SJSA1 (cell line): Measurements from ENCODE around the gene CREB3L4. TPM values are rescaled to one million over a fixed set of nuclear protein-coding genes. Genes with fewer than 3 reads are reported as not detected.

Experiments
- DNase-seq, 2 experiments: peaks; one replicate each; pipeline ENCODE4 v3.0.0-alpha.2; 2015 to 2020; ENCODE audit warnings: low spot score in 2 of 2, low read depth in 1 of 2
- H3K27ac ChIP-seq: fragments of 250-450 bp; sonication (Bioruptor Pico); 2 replicates; pipeline ENCODE4 v1.5.1; 2020; ENCODE audit warnings: mild to moderate bottlenecking, moderate library complexity
- H3K27me3 ChIP-seq: fragments of 250-450 bp; sonication (Bioruptor Pico); replicated peaks from 2 replicates; pipeline ENCODE4 v1.5.1; 2020; ENCODE audit warnings: mild to moderate bottlenecking, moderate library complexity
- H3K36me3 ChIP-seq: fragments of 250-450 bp; sonication (Bioruptor Pico); 2 replicates; pipeline ENCODE4 v1.5.1; 2020; ENCODE audit warnings: mild to moderate bottlenecking
- H3K4me1 ChIP-seq: fragments of 250-450 bp; sonication (Bioruptor Pico); replicated peaks from 2 replicates; pipeline ENCODE4 v1.6.1; 2021; ENCODE audit warnings: mild to moderate bottlenecking
- H3K4me3 ChIP-seq: fragments of 250-450 bp; sonication (Bioruptor Pico); 2 replicates; pipeline ENCODE4 v1.5.1; 2020; ENCODE audit warnings: mild to moderate bottlenecking
- H3K9me3 ChIP-seq: fragments of 250-450 bp; sonication (Bioruptor Pico); replicated peaks from 2 replicates; pipeline ENCODE4 v1.5.1; 2020; ENCODE audit warnings: mild to moderate bottlenecking
- total RNA-seq: library from RNA; depleted of rRNA; stranded (reverse); fragments of >200 nt; shearing (Covaris generic); gene quantifications from 2 replicates; pipeline ENCODE4 v1.2.3, GENCODE V29; 2014

CREB3L4 gene
- total RNA-seq, 1 experiment from 2014 or later, result 3.2 TPM

DNA sequence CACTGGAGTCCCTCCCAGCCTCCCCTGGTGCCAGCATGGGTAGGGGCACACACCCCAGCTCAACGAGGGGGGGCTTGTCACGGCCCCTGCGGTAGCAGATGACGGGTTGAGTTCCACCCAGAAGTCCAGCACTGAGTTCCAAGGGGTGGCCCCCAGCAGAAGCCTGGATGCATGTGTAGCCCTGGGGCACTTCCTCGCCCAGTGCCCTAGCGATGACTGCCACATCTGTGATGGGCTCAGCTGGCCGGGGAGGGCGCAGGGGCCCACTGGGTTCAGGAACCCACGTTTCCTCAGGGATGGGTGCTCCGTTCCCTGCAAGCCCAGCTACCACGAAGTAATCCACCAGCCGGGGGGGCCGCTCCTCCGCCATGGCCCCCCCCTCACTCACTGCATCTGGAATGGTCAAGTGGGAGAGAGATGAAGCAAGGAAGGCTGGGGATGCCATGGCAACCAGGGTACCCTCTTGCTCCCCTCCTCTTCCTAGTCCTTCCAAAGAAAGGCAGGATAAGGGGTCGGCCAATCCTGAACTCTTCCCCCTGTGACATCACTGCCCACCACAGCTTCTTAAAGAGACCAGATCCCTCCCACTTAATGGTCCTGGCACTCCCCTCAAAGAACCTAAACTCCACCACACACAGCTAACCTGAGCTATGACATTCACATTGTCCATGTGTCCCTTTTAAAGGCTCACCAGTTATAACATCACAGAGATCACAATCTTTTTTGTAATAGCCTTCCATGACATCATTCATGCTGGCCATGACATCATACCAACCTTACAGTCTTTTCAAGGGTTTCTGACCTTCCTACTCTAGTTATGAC is 23.5 kb upstream of the CREB3L4 start:
- Histone ChIP-seq H3K4me1 (peaks cover 23% of the 10 kb centered on the region), H3K9me3 (peaks cover 6% of the 10 kb centered on the region), H3K4me3 (no peak overlapping the region), H3K36me3 (peaks cover 81% of the 10 kb centered on the region), H3K27ac (no peak overlapping the region), H3K27me3 (no peaks in the 10 kb centered on the region)
- DNase-seq, result no peak

DNA sequence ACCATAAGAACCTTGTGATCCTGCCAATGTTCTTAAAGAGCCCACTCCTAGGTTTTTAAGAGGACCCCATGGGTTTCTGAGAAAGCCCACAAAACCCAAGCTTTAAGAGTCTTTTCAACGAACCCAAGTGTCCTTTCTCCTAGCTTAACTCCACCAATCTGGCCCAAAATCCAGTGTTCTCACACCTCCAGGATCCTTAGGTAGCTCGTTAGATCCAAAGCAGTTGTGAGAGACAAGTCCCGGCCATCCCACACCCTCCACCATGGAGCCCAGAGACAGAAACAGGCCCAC is 22.9 kb upstream of the CREB3L4 start:
- H3K27ac ChIP-seq, result no peak overlapping the region
- no peaks in the 10 kb centered on the region for H3K27me3 ChIP-seq
- no peak overlapping the region for H3K4me3 ChIP-seq
- H3K9me3 ChIP-seq, result peaks cover 6% of the 10 kb centered on the region
- H3K4me1 ChIP-seq, result peaks cover 23% of the 10 kb centered on the region
- peaks cover 81% of the 10 kb centered on the region for H3K36me3 ChIP-seq
- no peak for DNase-seq

DNA sequence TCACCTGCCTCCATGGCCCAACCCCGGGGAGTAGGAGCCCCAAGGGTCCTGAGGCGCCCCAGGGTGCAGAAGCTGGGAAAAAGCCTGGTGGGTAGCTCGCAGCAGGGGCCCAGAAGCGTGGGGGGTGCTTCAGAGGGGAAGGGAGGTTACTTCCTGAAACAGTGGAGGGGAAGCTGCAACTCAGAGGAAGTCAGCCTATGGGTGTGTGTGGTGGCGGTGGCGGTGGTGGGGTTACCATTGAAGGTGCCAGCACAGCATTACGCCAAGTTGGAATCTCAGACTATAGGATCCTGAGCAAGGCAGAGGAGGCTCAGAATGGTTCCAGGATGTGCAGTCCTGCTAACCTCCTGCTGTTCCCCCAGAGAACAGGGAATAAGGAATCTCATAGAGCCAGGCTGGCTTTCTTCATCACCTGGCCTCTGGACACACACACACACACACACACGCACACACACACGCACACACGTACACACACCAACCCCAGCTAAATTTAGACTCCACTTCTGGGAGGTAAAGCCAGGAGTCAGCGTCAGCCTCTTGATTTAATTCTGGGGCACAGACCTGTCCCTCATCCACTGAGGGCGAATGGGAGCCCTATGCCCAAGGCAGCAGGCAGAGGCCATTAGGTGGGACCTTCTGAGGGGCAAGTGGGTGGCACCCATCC is 22.4 kb upstream of the CREB3L4 start:
- Histone ChIP-seq H3K4me3 (peak overlapping the region; percentile 100), H3K9me3 (peaks cover 6% of the 10 kb centered on the region), H3K27ac (peak overlapping the region; percentile 71), H3K27me3 (no peaks in the 10 kb centered on the region), H3K4me1 (peaks cover 23% of the 10 kb centered on the region), H3K36me3 (peaks cover 80% of the 10 kb centered on the region)
- DNase-seq, result no peak

- Histone ChIP-seq H3K4me3 (peak overlapping the region; percentile 100), H3K4me1 (peaks cover 23% of the 10 kb centered on the region), H3K27me3 (no peaks in the 10 kb centered on the region), H3K9me3 (peaks cover 6% of the 10 kb centered on the region), H3K36me3 (peaks cover 81% of the 10 kb centered on the region), H3K27ac (peak overlapping the region; percentile 71)
- DNase-seq, result peak; percentile 69 to 70
These were observed 21.7 kb upstream of the CREB3L4 start for GRCh38 chr1:153945795-153946621.

DNA sequence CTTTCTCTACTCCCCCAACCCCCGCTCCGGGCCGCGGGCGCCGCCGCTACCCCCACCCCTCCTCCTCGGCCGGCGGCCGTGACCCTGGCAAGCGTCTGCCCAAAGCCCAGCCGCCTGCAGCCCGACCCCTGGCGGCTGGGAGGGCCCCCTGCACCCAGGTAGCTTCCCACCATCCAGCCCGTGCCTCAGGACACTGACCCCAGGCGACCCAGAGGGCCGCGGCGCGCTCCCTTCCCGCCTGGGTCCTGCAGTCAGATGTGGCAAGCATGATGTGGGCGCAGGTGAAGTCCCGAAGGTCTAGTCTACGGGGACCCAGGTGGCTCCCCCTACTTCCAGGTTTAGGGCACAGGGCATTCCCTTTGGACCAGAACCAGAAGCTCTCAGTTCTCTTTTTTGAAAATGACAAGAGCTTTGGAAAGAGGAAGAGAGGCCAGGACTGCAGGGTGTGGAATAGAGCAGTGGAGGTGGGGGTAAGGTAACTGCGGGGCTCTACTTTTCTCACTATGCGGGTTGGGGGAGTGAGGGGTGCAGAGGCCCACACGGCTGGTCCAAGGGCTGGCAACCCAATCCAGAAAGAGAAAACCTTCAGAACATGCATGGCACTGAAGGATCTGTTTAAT is 21.0 kb upstream of the CREB3L4 start, which contains the start of gene DENND4B:
Gene DENND4B (minus strand): TSS at position 97 of the 620 bp plus-strand sequence. CDS start 2,344 bp downstream, outside the sequence.
- Histone ChIP-seq H3K36me3 (peaks cover 81% of the 10 kb centered on the region), H3K9me3 (peaks cover 6% of the 10 kb centered on the region), H3K4me3 (peak within 1 kb of the TSS; percentile 100), H3K27me3 (no peaks in the 10 kb centered on the region), H3K27ac (peak within 1 kb of the TSS; percentile 71), H3K4me1 (peaks cover 23% of the 10 kb centered on the region)
- DNase-seq, result peak; percentile 63 to 82

DNA sequence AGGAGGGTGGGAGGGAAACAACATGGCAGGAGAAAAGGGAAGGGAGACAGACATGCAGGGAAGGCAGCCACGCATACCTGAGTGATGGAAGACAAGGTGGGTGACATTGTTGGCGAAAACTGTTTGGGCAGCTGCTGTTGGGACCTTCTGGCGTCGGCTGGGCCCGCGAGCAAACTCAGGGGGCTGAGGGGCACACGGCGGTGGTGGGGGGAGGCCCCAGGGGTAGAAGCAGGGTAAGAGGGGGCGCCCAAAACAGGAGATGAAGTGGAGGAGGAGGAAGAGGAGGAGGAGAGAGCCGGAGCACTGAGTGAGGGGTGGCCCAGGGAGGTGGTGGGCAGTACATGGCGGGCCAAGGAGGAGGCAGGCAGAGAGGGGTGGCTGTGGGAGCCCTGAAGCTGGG is 16.5 kb upstream of the CREB3L4 start:
- H3K36me3 ChIP-seq, result peaks cover 74% of the 10 kb centered on the region
- peaks cover 6% of the 10 kb centered on the region for H3K4me1 ChIP-seq

GRCh38 chr1:153951801-153952200 is 15.9 kb upstream of the CREB3L4 start:
- H3K27ac ChIP-seq, result no peak overlapping the region
- no peak overlapping the region for H3K4me3 ChIP-seq
- DNase-seq, result no peak
- no peaks in the 10 kb centered on the region for H3K27me3 ChIP-seq
- peaks cover 4% of the 10 kb centered on the region for H3K4me1 ChIP-seq
- H3K36me3 ChIP-seq, result peaks cover 68% of the 10 kb centered on the region
- H3K9me3 ChIP-seq, result no peaks in the 10 kb centered on the region

More for the DNA sequence above, 16.5 kb upstream of the CREB3L4 start:
- Histone ChIP-seq H3K4me3 (no peak overlapping the region), H3K27me3 (no peaks in the 10 kb centered on the region), H3K27ac (no peak overlapping the region), H3K9me3 (peaks cover 2% of the 10 kb centered on the region; the same call in 1 of the 2 replicates)
- no peak for DNase-seq

DNA sequence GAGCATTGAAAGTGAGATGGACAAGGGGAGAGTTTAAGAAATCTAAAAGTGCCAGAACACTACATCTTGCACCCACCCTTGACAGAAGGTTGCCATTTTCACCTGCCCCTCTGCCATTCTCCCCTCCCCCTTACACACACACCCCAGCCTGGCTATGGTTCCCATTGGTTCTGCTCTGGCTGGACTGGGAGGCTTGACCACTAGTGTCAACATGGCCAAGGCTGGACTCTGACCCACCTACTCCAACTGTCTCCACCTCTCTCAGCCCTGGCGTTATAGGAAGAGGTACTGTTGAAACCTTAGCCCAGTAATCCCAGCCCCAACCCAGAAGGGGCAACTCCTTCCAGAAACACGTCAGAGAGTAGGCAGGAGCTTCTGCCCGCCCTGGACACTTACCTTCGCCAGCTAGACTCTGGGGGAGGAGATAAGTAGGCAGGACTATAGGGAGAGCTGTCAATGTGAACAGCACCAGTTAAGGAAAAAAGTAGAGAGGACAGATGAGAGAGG is 13.8 kb upstream of the CREB3L4 start:
- H3K4me3 ChIP-seq, result no peak overlapping the region
- peaks cover 54% of the 10 kb centered on the region for H3K36me3 ChIP-seq
- no peak overlapping the region for H3K27ac ChIP-seq
- DNase-seq, result peak in 1 of 2 experiments; percentile 36
- H3K27me3 ChIP-seq, result no peaks in the 10 kb centered on the region
- H3K4me1 ChIP-seq, result peaks cover 9% of the 10 kb centered on the region; the same call in 1 of the 2 replicates
- no peaks in the 10 kb centered on the region for H3K9me3 ChIP-seq

- Histone ChIP-seq H3K4me3 (no peak overlapping the region), H3K9me3 (no peaks in the 10 kb centered on the region), H3K4me1 (peaks cover 11% of the 10 kb centered on the region; the same call in 1 of the 2 replicates), H3K36me3 (peaks cover 54% of the 10 kb centered on the region), H3K27ac (no peak overlapping the region), H3K27me3 (no peaks in the 10 kb centered on the region)
- no peak for DNase-seq
These were observed 12.9 kb upstream of the CREB3L4 start for GRCh38 chr1:153954826-153955225.

DNA sequence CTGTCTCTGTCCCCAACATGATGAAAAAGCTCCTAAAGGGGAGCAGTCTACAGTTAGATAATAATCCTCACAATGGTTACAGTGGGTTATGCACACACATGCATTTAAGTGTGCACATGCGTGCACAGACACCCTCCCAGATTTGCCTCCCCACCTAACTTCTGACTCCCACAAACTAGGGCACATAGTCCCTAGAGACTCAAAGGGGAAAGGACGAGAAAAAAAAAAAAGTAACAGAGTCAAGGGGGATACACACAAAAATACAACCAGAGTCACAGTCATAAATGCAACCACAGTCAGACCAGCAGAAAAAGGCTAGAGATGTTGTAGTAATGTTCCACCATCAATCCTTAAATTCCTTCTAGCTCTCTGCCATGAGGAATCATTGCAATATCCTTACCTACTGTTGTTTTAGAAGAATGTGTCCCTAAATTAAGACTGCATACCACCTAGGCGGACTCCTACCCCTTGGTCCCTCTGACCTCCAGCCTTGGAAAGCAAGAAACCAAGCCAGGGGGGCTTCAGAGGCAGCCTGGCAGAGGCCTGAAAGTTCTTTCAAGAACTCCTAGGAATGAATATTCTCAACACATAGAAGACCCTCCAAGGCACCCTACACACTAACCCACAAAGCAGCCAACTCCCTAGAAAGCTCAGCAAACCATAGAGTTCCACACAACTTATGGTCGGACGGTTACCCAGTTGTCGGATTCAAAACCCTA is 10.5 kb upstream of the CREB3L4 start:
- H3K4me1 ChIP-seq, result peaks cover 15% of the 10 kb centered on the region
- no peaks in the 10 kb centered on the region for H3K9me3 ChIP-seq
- peak overlapping the region; percentile 81 for H3K4me3 ChIP-seq
- no peak overlapping the region for H3K27ac ChIP-seq
- no peak for DNase-seq
- H3K27me3 ChIP-seq, result no peaks in the 10 kb centered on the region
- peaks cover 53% of the 10 kb centered on the region for H3K36me3 ChIP-seq

GRCh38 chr1:153957744-153958110 is 10.0 kb upstream of the CREB3L4 start:
- DNase-seq, result peak in 1 of 2 experiments; percentile 45
- Histone ChIP-seq H3K27ac (no peak overlapping the region), H3K4me1 (peaks cover 20% of the 10 kb centered on the region), H3K4me3 (peak overlapping the region; percentile 81), H3K36me3 (peaks cover 47% of the 10 kb centered on the region), H3K27me3 (no peaks in the 10 kb centered on the region), H3K9me3 (no peaks in the 10 kb centered on the region)

DNA sequence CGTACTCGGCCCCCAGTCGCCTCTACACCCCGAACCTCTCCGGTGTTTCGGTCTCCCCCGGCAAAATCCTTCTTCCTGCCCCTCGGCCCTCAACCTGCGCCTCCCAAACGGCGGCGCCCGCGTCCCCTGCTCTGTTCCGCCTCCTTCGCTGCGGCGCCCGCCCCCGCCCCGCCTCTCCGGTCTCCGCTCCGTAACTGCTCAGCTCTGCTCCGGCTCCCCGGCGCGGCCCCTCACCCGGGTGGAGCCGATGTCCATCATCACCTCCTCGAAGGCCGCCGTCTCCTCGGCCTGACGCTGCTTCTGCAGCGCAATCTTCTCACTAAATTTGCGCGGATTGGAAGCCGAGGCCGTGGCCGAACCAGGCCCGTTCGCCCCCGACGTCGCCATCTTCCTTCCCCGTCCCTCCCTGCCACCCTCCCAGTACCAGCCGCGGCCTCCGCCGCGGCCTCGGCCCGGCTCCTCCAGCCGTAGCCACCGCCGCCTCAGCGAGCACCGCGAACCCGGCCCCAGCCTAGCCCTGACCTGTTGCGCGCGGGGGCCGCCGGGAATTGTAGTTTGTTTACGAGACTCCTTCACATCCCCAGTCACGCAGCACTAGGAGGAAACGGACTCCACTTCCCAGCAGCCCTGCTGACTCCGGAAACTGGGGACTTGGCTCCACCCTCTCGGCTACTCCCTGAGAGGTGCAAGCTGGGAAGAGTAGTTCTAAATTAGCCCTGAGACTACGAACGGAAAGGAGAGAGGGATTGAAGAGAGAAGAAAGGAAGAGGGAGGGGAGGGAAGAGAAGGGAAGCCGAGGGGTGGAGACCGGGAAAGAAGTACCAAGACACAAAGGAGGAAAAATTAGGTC is 9.4 kb upstream of the CREB3L4 start, which contains the start of gene CRTC2:
Gene CRTC2 (minus strand): TSS at position 502 of the 850 bp plus-strand sequence. CDS start 115 bp downstream, at position 387.
- DNase-seq, result peak; percentile 96 to 99

More for the DNA sequence above, 9.4 kb upstream of the CREB3L4 start, which contains the start of gene CRTC2:
- H3K9me3 ChIP-seq, result no peaks in the 10 kb centered on the region
- H3K27me3 ChIP-seq, result no peaks in the 10 kb centered on the region
- peak within 1 kb of the TSS; percentile 81 for H3K4me3 ChIP-seq
- peaks cover 43% of the 10 kb centered on the region for H3K36me3 ChIP-seq
- peak within 1 kb of the TSS; percentile 19; the same call in 1 of the 2 replicates for H3K27ac ChIP-seq
- H3K4me1 ChIP-seq, result peaks cover 20% of the 10 kb centered on the region
